Measurements from ENCODE around the gene PPP1R3G.

The PPP1R3G gene

DNA sequence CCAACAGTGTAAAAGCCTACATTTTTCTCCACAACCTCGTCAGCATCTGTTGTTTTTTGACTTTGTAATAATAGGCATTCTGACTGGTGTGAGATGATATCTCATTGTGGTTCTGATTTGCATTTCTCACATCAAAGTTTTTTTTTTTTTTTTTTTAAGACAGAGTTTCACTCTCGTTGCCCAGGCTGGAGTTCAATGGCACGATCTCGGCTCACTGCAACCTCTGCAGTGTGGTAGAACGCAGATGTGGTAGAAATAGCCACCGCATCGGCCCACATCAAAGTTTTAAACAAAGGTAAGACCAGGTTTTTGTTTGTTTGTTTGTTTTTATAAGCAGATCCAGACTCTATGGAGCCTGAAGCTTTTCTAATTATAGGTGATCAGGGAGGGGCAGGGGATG, 12.7 kb upstream of the PPP1R3G start:
- DNase-seq (ENCODE audit: low spot score), result no peak

DNA sequence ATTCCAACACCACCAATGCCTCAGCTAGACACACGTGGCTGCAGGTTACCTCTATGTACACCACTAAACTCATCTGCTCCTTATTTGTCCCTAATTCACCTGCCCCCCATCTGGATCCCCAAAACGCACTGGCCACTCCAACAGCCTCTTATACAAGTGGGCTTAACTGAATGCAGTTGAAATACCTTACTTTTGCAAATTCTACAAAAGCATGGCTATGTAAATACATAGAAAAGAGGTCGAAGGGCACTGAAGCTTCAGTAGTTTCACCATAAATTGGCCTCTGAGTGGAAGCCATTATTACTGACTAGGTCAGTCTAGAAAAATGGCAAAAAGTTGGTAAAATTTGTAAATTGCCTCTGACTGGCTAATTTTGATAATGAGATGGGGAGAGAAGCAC, 11.1 kb upstream of the PPP1R3G start:
- no peak for DNase-seq (ENCODE audit: low spot score)

DNA sequence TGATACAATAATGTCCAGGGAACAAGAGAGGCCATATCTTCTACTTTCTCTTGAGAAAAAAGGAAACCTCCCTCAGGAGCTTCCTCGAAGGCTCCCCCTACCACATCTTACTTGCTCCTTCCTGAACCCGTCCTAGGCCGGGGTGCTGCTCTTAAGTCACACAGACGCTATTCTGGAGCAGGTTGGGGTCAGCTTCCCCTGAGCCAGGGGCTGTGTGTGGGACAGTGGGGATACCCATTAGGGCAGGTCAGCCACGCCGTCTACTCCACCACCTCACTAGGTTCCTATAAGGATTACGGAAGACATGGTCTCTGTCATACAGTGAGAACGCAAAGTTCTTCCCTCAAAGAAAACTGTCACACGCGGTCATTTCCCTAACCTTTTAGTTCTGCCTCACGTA, 8.2 kb upstream of the PPP1R3G start:
- no peak for DNase-seq (ENCODE audit: low spot score)

DNA sequence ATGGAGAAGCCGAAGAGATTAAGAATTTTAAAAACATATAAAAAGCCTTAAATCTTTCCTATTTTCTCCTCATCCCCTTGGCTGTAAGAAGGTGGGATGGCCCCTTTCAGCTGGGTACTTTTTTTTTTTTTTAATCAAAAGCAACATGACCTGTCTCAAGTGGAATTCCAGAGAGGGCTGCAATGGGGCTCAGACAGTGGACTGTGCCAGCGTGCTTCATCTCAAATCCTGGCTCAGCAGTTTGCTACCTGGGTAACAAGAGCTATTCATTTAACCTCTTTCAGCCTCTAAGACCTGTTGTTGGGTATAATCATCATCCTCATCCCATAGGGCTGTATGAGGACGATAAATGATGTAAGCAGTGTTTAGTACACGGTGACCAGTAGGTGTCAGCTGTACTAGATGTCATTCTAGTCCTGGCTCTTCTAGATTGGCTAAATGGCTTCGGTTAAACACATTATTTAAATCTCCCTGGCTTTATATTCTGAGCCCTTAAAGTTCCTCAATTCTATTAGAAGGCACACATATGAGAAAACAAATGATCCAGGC, 6.9 kb upstream of the PPP1R3G start:
- peak; percentile 68 for DNase-seq (ENCODE audit: low spot score)

GRCh38 chr6:5079692-5080091, 5.4 kb upstream of the PPP1R3G start:
- no peak for DNase-seq (ENCODE audit: low spot score)

GRCh38 chr6:5080574-5080973, 4.6 kb upstream of the PPP1R3G start:
- DNase-seq (ENCODE audit: low spot score), result no peak

DNA sequence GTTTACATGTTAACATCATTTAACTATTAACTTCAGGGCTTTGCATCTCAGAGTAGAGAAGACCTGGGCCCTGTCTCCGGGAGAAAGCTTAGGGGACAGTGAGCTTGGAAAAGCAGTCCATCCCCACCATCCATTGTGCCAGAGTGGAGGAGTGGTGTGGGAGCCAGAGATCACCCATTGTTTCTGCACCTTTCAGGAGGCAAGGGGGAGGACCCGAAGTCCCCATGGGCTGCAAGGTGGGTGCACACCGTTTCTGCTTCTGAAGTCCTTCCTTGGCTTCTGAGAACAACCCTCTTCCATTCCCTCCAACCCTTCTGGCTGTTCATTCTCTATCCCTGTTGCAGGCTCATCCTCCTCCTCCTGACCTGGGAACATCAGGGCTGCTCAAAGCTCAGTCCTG, 4.0 kb upstream of the PPP1R3G start:
- DNase-seq (ENCODE audit: low spot score), result no peak

DNA sequence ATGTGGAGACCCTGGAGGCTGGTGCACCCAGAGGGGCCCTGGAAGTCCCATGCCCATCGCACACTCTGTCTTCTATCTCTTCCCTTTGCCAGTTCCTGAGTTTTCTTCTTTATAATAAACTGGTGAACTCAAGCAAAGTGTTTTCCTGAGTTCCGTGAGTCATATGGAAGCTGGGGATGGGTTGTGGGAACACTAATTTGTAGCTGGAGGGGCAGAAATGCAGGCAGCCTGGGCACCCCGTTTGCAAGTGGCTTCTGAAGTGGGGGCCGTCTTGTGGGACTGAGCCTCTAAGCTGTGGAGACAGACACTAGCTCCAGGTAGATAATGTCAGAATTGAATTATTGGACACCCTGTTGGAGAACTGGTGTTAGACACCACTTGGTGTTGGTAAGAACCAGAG, 3.2 kb upstream of the PPP1R3G start:
- no peak for DNase-seq (ENCODE audit: low spot score)

DNA sequence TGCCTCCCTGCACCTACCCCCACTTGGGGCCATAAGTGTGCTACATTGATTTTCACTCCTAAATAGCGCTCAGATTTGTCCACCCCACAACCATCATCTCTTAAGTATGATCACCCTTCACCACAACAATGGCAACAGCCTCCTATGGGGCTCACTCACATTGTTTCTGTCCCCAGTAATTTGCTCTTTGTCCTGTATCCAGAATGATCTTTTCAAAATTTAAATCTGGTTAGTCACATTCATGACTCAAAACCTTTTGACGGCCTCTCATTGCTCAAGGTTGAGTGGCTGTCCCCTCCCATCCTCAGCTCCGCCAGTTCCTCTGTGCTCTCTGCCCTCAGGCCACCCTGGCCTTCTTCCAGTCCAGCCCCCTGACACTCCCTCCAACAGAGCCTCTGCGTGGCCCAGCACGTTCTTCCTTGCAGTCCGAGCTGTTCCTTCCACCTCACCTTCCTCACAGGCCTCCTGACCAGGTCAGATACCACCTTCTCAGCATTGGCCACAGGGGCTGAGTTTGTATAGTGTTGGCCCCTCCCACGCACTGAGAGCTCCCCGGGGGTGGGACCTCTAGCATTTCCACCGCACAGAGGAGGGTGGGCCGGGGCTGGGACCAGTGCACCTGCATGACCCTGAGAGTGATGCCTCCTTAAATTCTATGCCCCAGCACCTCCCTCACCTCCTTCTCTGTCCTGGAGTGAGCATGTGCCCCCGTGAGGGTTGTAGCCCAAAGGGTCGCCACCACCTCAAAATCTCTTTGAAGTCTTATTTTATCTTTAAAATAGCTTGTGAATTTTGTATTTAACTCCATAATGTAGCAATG, 2.4 kb upstream of the PPP1R3G start:
- DNase-seq (ENCODE audit: low spot score), result no peak

- DNase-seq (ENCODE audit: low spot score), result no peak
These were observed 1.9 kb upstream of the PPP1R3G start for GRCh38 chr6:5083307-5083583.

DNA sequence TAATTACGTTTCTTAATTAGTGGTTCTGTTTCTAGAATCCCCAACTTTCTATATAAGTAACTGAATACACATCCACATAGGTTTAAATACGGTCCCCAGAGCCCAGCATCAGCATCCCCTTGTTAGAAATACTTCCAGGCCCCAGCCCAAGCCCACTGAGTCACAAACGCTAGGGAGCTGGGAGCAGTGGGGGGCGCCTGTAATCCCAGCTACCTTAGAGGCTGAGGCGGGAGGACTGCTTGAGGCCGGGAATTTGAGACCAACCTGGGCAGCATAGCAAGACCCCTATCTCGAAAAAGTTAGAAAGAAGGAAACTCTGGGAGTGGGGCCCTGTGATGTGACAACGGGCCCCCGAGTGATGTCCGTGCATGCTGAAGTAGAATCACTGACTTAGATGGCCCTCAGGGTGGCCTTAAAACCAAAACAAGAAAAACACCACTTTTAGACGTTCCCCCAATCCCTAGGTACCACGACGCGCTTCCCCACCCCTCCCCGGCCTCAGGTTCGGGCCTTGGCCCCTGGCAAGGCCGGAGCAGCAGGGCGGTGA, 1.3 kb upstream of the PPP1R3G start:
- no peak for DNase-seq (ENCODE audit: low spot score)

GRCh38 chr6:5084360-5084780, 771 bp upstream of the PPP1R3G start:
- DNase-seq (ENCODE audit: low spot score), result no peak

DNA sequence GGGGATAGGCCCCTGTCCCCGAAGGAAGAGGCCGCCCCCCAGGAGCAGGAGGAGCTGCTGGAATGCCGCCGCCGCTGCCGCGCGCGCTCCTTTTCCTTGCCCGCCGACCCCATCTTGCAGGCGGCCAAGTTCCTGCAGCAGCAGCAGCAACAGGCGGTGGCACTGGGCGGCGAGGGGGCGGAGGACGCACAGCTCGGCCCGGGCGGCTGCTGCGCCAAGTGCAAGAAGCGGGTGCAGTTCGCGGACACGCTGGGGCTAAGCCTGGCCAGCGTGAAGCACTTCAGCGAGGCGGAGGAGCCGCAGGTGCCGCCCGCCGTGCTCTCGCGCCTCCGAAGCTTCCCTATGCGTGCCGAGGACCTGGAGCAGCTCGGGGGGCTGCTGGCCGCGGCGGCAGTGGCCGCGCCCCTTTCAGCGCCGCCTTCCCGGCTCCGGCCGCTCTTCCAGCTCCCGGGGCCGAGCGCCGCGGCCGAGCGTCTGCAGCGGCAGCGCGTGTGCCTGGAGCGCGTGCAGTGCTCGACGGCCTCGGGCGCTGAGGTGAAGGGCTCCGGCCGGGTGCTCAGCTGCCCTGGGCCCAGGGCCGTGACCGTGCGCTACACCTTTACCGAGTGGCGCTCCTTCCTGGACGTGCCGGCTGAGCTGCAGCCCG, 630 bp downstream of the PPP1R3G start:
- peak; percentile 33 for DNase-seq (ENCODE audit: low spot score)

GRCh38 chr6:5086294-5086890, 1.3 kb downstream of the PPP1R3G start:
- DNase-seq (ENCODE audit: low spot score), result no peak

GRCh38 chr6:5087389-5087788, 2.2 kb downstream of the PPP1R3G start:
- no peak for DNase-seq (ENCODE audit: low spot score)

- DNase-seq (ENCODE audit: low spot score), result no peak
These were observed 3.6 kb downstream of the PPP1R3G start for GRCh38 chr6:5088780-5089179.

GRCh38 chr6:5089481-5090438, 4.6 kb downstream of the PPP1R3G start:
- no peak for DNase-seq (ENCODE audit: low spot score)

GRCh38 chr6:5090603-5091002, 5.5 kb downstream of the PPP1R3G start:
- no peak for DNase-seq (ENCODE audit: low spot score)

DNA sequence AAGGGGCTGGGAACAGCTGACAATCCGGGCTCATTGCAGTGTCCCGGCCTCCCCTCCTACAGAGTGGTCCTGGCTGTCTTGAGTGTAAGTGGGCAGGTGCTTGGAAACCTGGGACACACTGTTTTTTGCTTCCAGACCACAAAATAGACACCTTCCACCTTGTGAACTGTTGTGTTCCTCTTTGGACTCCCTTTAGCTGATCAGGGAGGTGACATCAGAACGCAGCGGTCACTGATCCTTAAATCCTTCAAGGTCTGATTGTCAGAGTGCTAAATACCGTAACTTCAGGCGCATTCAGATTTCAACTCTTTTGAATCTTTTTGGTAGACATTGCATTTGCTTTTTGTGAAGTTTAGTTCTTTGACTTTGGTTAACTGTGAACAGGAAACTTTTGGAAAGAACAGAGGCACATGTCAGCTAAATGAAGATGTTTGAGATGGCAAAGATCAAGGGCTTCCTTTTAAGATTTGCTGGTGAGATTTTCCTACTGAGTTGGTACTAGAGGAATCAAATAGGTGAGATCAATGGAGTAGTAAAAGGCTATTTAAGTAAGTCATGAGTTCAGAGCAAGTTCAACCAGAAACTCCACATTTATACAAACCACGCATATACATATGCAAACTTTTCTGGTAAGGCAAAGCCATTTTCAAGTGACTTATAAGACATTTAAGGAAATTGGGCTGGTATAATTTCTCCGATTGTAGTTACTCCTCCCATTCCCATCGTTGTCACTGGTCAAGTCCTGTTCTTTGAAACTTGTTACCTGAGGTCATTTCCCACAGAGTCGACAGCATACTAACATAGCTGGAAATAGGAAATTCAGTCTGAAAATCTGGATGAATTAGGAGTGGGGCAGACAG, 6.3 kb downstream of the PPP1R3G start:
- peak; percentile 56 for DNase-seq (ENCODE audit: low spot score)

DNA sequence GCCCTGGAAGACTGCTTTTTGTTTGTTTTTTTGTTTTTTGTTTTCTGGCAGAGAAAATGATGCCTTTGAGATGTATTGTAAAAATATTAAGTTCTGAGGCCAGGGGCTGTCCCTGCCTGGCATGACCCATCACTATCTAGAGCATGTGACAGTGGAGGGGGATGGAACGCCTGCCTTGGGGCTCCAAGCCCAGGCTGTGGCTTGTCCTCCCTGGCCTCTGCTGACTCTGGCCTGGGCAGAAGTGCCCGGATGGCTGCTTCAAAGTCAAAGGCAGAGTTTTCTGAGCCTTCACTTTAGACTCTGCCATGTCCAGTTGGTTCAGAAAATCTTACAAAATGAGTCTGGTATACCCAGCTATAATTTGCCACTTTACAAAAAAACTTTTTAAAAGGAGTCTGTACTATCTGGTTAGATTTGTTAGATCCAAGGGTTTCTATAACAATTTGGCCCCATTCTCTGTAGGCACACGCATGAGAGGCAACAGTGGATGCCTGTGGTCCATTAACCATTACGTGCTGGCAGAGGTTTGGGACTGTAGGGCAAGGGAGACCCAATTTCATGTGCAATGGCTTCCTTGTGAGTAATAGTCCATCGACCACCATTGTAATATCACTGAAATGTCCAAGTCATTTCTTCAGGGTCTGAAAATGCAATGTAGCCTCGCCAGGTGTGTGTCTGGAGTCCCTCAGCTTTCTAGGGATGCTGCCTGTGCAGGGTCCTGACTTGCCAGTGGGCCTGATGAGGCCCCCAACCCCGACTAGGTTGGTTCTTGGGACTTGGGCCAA, 8.3 kb downstream of the PPP1R3G start:
- DNase-seq (ENCODE audit: low spot score), result no peak
